Fibroblast of the aortic adventitia (primary cell): Measurements from ENCODE around the gene FZD1. TPM values are rescaled to one million over a fixed set of nuclear protein-coding genes. Genes with fewer than 3 reads are reported as not detected.

Source experiments
- DNase-seq: peaks from one replicate; pipeline ENCODE4 v3.0.0-alpha.2; 2010; ENCODE audit warnings: low read depth
- H3K4me3 ChIP-seq: 2 replicates; pipeline ENCODE4 v1.5.1; 2011; ENCODE audit warnings: low read depth, mild to moderate bottlenecking, control low read depth, low read length, moderate library complexity
- CTCF ChIP-seq: IDR thresholded peaks from 2 replicates; pipeline ENCODE4 v1.5.1; 2011; ENCODE audit warnings: mild to moderate bottlenecking, low read length, control low read depth, inconsistent platforms; ENCODE audit not compliant: insufficient read depth
- total RNA-seq: library from RNA; depleted of rRNA; stranded (reverse); fragments of >200 nt; gene quantifications from 2 replicates; pipeline ENCODE4 v1.2.3, GENCODE V29; 2012; ENCODE audit warnings: low replicate concordance

The FZD1 gene
- total RNA-seq, 1 donor = 28.7 TPM

DNA sequence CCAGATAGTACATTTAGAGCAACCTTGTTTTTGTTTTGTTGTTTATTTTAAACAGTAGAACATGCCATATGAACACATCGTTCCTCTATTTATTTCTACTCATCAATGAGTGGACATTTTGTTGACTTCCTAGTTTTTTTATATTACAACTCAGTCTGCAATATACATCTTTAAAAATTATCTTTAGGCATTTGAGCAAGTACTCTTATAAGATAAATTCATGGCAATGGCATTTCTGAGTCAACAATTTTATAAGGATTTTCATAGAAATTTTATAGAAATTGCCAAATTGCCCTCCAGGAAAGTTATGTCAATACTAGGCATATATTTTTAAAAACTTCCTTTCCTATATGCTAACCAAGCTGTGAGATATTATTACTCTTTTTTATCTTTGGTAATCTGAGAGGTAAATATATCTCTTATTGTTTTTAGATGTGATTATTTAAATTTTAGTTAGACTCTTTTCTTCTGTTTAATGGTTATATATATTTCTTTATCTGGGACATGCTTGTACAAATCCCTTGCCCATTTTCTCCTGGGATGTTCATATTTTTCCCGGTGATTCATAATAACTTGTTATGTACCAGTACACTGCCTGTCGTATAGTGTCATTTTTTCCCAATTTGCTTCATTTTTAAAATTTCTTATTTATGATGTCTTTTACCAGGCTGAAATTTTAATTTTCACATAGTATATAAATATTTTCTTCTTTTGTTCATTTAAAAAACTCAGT is 50.5 kb downstream of the FZD1 start:
- no peak overlapping the region for H3K4me3 ChIP-seq
- DNase-seq = no peak
- TF ChIP-seq CTCF = no peak

DNA sequence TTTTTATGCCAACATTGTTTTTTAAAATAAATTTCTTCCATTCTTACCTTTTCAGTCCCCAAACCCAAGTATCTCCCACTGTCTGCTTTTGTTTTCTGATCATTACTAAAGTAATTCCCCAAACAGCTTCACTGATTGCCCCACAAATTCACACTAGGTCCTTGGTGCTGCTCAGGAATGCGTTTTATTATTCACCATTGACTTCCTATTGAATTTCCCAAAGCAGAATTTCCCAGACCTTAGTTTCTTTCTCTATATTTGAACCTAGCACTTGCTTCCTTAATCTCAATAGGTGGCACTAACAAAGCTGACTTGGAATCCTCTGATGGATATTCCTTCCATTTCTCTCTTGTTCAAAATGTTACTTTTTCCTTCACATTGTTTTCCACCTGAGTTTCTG is 52.2 kb downstream of the FZD1 start:
- DNase-seq = no peak
- no peak for TF ChIP-seq CTCF
- no peak overlapping the region for H3K4me3 ChIP-seq

DNA sequence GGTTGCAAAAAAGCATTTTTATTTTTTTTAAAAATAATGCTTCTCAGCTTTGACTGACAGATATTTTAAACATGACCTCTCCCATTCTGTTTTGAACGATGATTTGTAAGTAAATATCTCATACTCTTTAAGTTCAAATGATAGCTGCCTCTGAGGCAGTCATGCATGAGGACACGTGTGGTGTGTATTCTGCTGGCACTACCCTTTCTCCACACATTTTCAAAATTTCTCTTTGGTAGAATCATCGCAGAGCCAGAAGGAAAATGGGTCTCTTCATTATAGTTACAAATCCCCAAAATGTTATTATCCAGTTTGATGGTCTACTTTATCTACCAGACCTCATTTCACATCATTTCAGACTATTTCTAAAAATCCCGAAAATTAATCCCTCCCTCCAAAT is 55.1 kb downstream of the FZD1 start:
- no peak for TF ChIP-seq CTCF
- DNase-seq = no peak
- no peak overlapping the region for H3K4me3 ChIP-seq

GRCh38 chr7:91320366-91321078 is 56.3 kb downstream of the FZD1 start:
- H3K4me3 ChIP-seq = no peak overlapping the region
- DNase-seq = no peak
- no peak for TF ChIP-seq CTCF
